ENCODE results near the gene MB.

Gene MB

DNA sequence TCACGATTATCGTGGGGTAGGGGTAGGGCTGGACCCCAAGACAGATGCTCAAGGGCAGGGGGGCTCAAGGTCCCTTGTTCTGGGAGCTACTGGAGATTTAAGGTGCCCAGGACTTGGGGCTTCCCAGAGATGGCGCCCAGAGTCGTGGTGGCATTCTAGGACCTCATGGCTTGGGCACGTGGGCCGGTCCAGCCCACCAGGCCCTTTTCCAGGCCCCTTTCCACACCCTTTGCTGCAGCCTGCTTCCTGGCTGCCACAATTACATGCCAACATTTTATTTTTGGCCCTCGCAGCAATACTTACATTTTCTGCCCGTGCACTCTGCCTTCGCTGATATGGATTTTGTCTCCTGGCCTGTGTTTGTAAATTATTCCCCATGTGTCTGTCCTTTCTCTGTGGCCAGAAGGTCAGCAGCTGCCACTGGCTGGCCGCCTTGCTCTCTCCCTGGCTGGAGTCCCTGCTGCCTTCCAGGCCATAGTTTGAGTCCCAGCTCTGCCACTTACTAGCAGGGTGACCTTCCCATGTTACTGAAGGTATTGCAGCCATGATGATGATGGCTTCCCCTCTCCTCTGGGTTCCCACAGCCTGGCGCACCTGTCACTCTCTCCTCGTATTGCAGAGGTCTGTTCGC is 11.2 kb downstream of the MB start:
- no peaks in the 10 kb centered on the region for H3K9me3 ChIP-seq (ENCODE audit: severe bottlenecking)
- no peaks in the 10 kb centered on the region for H3K36me3 ChIP-seq
- DNase-seq, result no peak
- TF ChIP-seq, protein P1, sequence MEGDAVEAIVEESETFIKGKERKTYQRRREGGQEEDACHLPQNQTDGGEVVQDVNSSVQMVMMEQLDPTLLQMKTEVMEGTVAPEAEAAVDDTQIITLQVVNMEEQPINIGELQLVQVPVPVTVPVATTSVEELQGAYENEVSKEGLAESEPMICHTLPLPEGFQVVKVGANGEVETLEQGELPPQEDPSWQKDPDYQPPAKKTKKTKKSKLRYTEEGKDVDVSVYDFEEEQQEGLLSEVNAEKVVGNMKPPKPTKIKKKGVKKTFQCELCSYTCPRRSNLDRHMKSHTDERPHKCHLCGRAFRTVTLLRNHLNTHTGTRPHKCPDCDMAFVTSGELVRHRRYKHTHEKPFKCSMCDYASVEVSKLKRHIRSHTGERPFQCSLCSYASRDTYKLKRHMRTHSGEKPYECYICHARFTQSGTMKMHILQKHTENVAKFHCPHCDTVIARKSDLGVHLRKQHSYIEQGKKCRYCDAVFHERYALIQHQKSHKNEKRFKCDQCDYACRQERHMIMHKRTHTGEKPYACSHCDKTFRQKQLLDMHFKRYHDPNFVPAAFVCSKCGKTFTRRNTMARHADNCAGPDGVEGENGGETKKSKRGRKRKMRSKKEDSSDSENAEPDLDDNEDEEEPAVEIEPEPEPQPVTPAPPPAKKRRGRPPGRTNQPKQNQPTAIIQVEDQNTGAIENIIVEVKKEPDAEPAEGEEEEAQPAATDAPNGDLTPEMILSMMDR (IDR thresholded peaks at IDR 0.05; ENCODE audit: low read depth, low read length), result no peak
- H3K27ac ChIP-seq, result no peak overlapping the region
- H3K27me3 ChIP-seq (ENCODE audit: insufficient read depth, low read depth, severe bottlenecking), result no peaks in the 10 kb centered on the region
- H3K4me3 ChIP-seq (ENCODE audit: low read depth, low read length), result no peak overlapping the region

DNA sequence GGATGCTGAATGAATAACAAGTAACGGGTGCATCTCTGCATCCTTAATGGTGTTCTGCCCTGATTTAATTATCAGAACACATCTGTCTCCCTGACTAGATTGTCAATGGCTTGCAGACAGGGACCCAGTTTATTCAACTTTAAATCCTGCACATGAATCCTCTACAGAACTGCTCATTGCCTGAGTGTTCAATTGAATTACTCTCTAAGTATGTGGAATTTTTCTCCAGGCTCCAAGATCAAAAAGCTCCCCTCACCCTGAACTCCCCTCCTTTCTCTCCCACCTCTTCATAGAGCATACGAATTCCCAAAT is 11.8 kb downstream of the MB start:
- Histone ChIP-seq H3K9me3 (ENCODE audit: severe bottlenecking) (no peaks in the 10 kb centered on the region), H3K36me3 (no peaks in the 10 kb centered on the region), H3K27me3 (ENCODE audit: insufficient read depth, low read depth, severe bottlenecking) (no peaks in the 10 kb centered on the region), H3K4me3 (ENCODE audit: low read depth, low read length) (no peak overlapping the region), H3K27ac (no peak overlapping the region)
- TF ChIP-seq, protein P1 (IDR thresholded peaks at IDR 0.05; ENCODE audit: low read depth, low read length), result no peak
- no peak for DNase-seq

DNA sequence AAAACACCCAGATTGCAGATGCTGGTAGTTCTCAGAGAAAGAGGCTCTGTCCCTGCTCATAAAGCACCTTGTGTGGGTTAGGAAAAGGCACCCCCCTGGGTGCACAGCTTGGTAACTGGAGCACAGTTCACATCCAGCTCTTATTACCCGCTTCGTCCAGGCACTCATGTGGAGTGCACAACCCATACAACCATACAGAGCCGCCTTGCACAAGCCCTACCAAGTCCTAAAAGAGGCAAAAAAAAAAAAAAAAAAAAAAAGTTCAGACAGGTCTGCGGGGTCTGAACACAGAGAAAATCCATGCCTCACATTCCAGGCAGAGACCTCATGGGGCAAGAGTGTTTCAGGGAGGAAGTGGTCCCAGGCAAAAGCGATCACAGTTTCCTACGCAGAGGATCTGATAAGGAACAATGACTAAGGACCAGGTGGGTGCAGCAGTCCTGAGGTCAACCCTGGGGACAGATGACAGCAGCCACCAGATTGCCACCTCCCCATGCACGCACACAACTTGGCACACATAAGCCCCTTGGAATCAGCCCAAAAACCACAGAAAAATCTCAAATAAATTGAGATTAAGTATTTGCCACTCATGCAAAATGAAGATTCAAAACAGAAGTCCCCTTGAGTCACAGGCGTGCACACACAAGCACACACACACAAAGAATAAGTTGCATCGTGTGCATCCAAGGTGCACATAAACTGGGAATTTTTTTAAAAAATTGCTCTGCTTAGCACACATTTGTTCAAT is 12.3 kb downstream of the MB start:
- no peak for DNase-seq
- Histone ChIP-seq H3K36me3 (no peaks in the 10 kb centered on the region), H3K9me3 (ENCODE audit: severe bottlenecking) (no peaks in the 10 kb centered on the region), H3K27me3 (ENCODE audit: insufficient read depth, low read depth, severe bottlenecking) (no peaks in the 10 kb centered on the region), H3K4me3 (ENCODE audit: low read depth, low read length) (no peak overlapping the region), H3K27ac (no peak overlapping the region)
- TF ChIP-seq, protein P1 (IDR thresholded peaks at IDR 0.05; ENCODE audit: low read depth, low read length), result no peak

DNA sequence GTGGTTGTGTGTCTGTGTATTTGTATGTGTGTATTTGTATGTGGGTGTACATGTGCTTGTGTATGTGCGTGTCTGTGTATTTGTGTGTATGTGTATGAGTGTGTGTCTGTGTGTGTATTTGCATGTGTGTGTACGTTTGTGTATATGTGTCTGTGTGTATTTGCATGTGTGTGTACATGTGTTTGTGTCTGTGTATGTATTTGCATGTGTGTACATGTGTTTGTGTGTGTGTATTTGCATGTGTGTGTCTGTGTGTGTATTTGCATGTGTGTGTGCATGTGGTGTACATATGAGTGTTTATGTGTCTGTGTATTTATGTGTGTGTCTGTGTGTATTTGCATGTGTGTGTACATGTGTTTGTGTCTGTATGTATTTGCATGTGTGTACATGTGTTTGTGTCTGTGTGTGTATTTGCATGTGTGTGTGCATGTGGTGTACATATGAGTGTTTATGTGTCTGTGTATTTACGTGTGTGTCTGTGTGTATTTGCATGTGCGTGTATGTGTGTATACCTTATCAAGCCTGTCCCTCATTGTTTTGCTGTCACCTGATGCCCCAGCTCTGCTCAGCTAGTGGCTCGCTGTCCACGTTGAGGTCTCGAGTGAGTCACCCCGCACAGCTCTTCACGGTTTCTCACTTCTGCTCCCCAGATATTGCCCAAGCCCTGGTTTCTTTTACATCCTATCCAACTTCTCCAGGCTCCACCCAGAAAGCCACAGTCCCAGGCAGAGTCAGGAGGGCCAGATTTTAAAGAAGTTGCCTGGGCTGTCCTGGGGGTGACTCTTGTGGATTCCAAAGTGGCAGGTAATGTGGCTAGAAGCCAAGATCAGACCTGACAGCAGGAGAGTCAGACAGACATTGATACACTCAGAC is 15.2 kb downstream of the MB start:
- TF ChIP-seq, protein P1 (IDR thresholded peaks at IDR 0.05; ENCODE audit: low read depth, low read length), result no peak
- Histone ChIP-seq H3K4me3 (ENCODE audit: low read depth, low read length) (no peak overlapping the region), H3K27me3 (ENCODE audit: insufficient read depth, low read depth, severe bottlenecking) (no peaks in the 10 kb centered on the region), H3K9me3 (ENCODE audit: severe bottlenecking) (no peaks in the 10 kb centered on the region), H3K36me3 (no peaks in the 10 kb centered on the region), H3K27ac (no peak overlapping the region)
- no peak for DNase-seq

DNA sequence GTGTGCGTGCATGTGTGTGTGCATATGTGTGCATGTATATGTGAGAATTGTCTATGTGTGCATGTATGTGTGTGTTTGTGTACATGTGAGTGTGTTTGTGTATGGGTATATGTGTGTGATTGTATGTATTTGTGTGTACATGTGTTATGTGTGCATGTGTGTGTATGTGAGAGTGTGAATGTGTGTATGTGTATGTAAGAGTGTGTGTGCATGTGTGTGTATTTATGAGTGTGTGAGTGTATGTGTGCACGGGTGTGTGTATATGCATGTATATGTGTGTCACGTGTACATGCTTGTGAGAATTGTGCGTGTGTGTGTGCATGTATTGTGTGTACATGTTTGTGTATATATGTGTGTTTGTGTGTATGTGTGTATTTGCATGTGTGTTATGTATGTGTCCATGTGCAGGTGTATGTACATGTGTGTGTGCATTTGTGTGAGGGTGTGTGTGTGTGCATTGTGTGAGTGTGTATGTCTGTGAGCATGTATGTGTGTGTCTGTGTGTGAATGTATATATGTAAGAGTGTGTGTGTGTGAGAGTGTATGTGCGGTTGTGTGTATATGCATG is 16.0 kb downstream of the MB start:
- no peak for DNase-seq
- no peak overlapping the region for H3K4me3 ChIP-seq (ENCODE audit: low read depth, low read length)
- no peak overlapping the region for H3K27ac ChIP-seq
- H3K27me3 ChIP-seq (ENCODE audit: insufficient read depth, low read depth, severe bottlenecking), result no peaks in the 10 kb centered on the region
- no peaks in the 10 kb centered on the region for H3K9me3 ChIP-seq (ENCODE audit: severe bottlenecking)
- TF ChIP-seq, protein P1 (IDR thresholded peaks at IDR 0.05; ENCODE audit: low read depth, low read length), result no peak
- no peaks in the 10 kb centered on the region for H3K36me3 ChIP-seq
